Neuronal stem cell (in vitro differentiated cells): ENCODE data around the gene RPS24.
"Not testable (repeated sequence)": the region's sequence is repeated elsewhere in the genome, so short reads cannot be mapped to it uniquely, and the experiment has no call there.

Experiments
- DNase-seq: peaks from one replicate; pipeline ENCODE4 v3.0.0-alpha.2; 2013; ENCODE audit warnings: low spot score
- H2AFZ ChIP-seq: one replicate; pipeline ENCODE4 v1.6.1; 2013; ENCODE audit warnings: mild to moderate bottlenecking, low read length, inconsistent platforms
- H2AK5ac ChIP-seq: 2 replicates; pipeline ENCODE4 v1.6.1; 2013; ENCODE audit warnings: low read depth, mild to moderate bottlenecking, inconsistent platforms, low read length, moderate library complexity, mixed read lengths
- H2BK120ac ChIP-seq: 2 replicates; pipeline ENCODE4 v1.6.1; 2013; ENCODE audit warnings: low read depth, mild to moderate bottlenecking, inconsistent platforms, low read length, moderate library complexity, mixed read lengths
- H2BK12ac ChIP-seq: one replicate; pipeline ENCODE4 v1.6.1; 2013; ENCODE audit warnings: low read length, inconsistent platforms
- H2BK15ac ChIP-seq: 2 replicates; pipeline ENCODE4 v1.6.1; 2013; ENCODE audit warnings: mild to moderate bottlenecking, low read length, inconsistent platforms, mixed read lengths
- H2BK5ac ChIP-seq: one replicate; pipeline ENCODE4 v1.6.1; 2013; ENCODE audit warnings: inconsistent platforms, mild to moderate bottlenecking, low read length, moderate library complexity
- H3K14ac ChIP-seq: one replicate; pipeline ENCODE4 v1.6.1; 2013; ENCODE audit warnings: low read length, inconsistent platforms
- H3K18ac ChIP-seq: 2 replicates; pipeline ENCODE4 v1.6.1; 2013; ENCODE audit warnings: low read length, inconsistent platforms
- H3K23ac ChIP-seq: 2 replicates; pipeline ENCODE4 v1.6.1; 2013; ENCODE audit warnings: low read depth, mild to moderate bottlenecking, mixed read lengths, low read length, inconsistent platforms; ENCODE audit not compliant: poor library complexity
- H3K27ac ChIP-seq: replicated peaks from 3 replicates; pipeline ENCODE4 v1.5.1; 2013; ENCODE audit warnings: low read length, inconsistent platforms
- H3K27me3 ChIP-seq, 3 experiments: 2 replicates each; pipeline ENCODE4 v1.6.1; 2013; ENCODE audit warnings: low read length in 3 of 3, mild to moderate bottlenecking in 2 of 3, inconsistent platforms in 1 of 3, low read depth in 1 of 3, mixed read lengths in 1 of 3, moderate library complexity in 1 of 3; ENCODE audit not compliant: control insufficient read depth in 3 of 3, insufficient read depth in 3 of 3
- H3K36me3 ChIP-seq, 2 donors: replicated peaks in 1 of 2; 2 replicates each; pipeline ENCODE4 v1.6.1; 2013; ENCODE audit warnings: low read length in 2 of 2; ENCODE audit not compliant: control insufficient read depth in 2 of 2, insufficient read depth in 2 of 2
- H3K4ac ChIP-seq: 2 replicates; pipeline ENCODE4 v1.6.1; 2013; ENCODE audit warnings: inconsistent platforms, mild to moderate bottlenecking, low read length, moderate library complexity
- H3K4me1 ChIP-seq, 2 donors: 1 replicate in 1 of 2; 2 replicates in 1 of 2; pipeline ENCODE4 v1.6.1; 2013; ENCODE audit warnings: low read length in 2 of 2, low read depth in 1 of 2; ENCODE audit not compliant: control insufficient read depth in 2 of 2, insufficient read depth in 1 of 2
- H3K4me2 ChIP-seq: one replicate; pipeline ENCODE4 v1.6.1; 2013; ENCODE audit warnings: mild to moderate bottlenecking, low read length, inconsistent platforms; ENCODE audit not compliant: insufficient read depth, poor library complexity, severe bottlenecking
- H3K4me3 ChIP-seq, 2 donors: 2 replicates each; pipeline ENCODE4 v1.5.1; 2013; ENCODE audit warnings: low read length in 2 of 2, mild to moderate bottlenecking in 2 of 2, inconsistent platforms in 1 of 2, moderate library complexity in 1 of 2
- H3K79me1 ChIP-seq: one replicate; pipeline ENCODE4 v1.6.1; 2013; ENCODE audit warnings: low read depth, mild to moderate bottlenecking, inconsistent platforms, low read length, moderate library complexity
- H3K9ac ChIP-seq: one replicate; pipeline ENCODE4 v1.6.1; 2013; ENCODE audit warnings: mild to moderate bottlenecking, low read depth, low read length, inconsistent platforms; ENCODE audit not compliant: poor library complexity
- H3K9me3 ChIP-seq, 2 donors: replicated peaks in 1 of 2; 2 replicates each; pipeline versions ENCODE3 to v1.6.1; 2013; ENCODE audit warnings: low read length in 2 of 2, mild to moderate bottlenecking in 2 of 2, inconsistent platforms in 1 of 2, low read depth in 1 of 2, mixed read lengths in 1 of 2, moderate library complexity in 1 of 2; ENCODE audit not compliant: control insufficient read depth in 2 of 2, insufficient read depth in 1 of 2
- H4K8ac ChIP-seq: one replicate; pipeline ENCODE4 v1.6.1; 2013; ENCODE audit warnings: low read depth, mild to moderate bottlenecking, inconsistent platforms, low read length, moderate library complexity
- H4K91ac ChIP-seq: one replicate; pipeline ENCODE4 v1.6.1; 2013; ENCODE audit warnings: low read length, low read depth, mild to moderate bottlenecking, inconsistent platforms; ENCODE audit not compliant: poor library complexity
- WGBS, 2 donors: extraction: QIAGEN DNeasy Blood & Tissue Kit; methylation state at CpG; one replicate each; pipeline ENCODE4 v1.1.7; 2013; ENCODE audit warnings: missing lambda C conversion rate in 2 of 2, mixed read lengths in 1 of 2; ENCODE audit not compliant: insufficient read length in 2 of 2, insufficient replicate concordance in 1 of 2; ENCODE audit errors: extremely low coverage in 2 of 2; 5-methylcytosine and 5-hydroxymethylcytosine counted together

RPS24 gene

DNA sequence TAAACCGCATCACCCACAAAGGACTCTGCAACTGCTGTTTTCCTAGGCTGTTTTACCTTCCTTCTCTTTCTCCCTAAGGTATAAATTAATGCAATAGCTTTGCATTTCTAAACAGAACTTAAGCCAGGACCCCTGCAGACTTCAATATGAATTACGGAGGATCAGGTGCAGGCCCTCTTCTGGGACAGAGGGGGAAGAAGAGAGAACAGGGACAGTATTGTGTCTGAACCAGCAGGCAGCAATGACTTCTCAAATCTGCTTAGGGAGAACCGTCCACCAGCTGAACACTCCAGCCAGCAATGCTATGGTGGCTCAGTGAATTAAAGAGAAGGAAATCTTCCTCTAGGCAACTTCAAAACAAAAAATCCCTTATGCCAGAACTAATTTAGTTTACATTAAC is 40.0 kb upstream of the RPS24 start:
- DNase-seq = no peak
- Histone ChIP-seq H3K4me3 (no peak overlapping the region), H3K23ac (no peak overlapping the region), H3K4me1 (no peaks in the 10 kb centered on the region), H4K91ac (no peak overlapping the region), H2AFZ (no peak overlapping the region), H2BK15ac (no peak overlapping the region), H3K4me2 (no peak overlapping the region), H3K36me3 (peaks cover 20 to 58% of the 10 kb centered on the region in 2 donors), H2BK12ac (no peak overlapping the region), H3K27ac (no peak overlapping the region), H3K27me3 (no peaks in the 10 kb centered on the region), H2BK5ac (no peak overlapping the region), H2BK120ac (no peak overlapping the region), H3K4ac (no peak overlapping the region), H3K9ac (no peak overlapping the region), H3K9me3 (no peaks in the 10 kb centered on the region), H3K14ac (no peak overlapping the region), H2AK5ac (no peak overlapping the region), H4K8ac (no peak overlapping the region), H3K79me1 (no peaks in the 10 kb centered on the region), H3K18ac (no peak overlapping the region)
- WGBS, 2 donors = no CpG with 5 or more reads among the region's 3 CpGs

- not testable (repeated sequence) for H4K91ac ChIP-seq, H3K4ac ChIP-seq, H3K18ac ChIP-seq, DNase-seq, H3K14ac ChIP-seq, H2AFZ ChIP-seq, H2BK12ac ChIP-seq, H2BK5ac ChIP-seq, H3K79me1 ChIP-seq, H3K27me3 ChIP-seq, H3K4me2 ChIP-seq, H3K4me1 ChIP-seq, H3K9ac ChIP-seq, H2BK120ac ChIP-seq, H3K4me3 ChIP-seq, H2BK15ac ChIP-seq, H3K9me3 ChIP-seq, H4K8ac ChIP-seq, H3K23ac ChIP-seq, H3K27ac ChIP-seq, H2AK5ac ChIP-seq
- H3K36me3 ChIP-seq = peaks cover 24 to 55% of the 10 kb centered on the region in 2 donors
- WGBS, 2 donors = no CpG with 5 or more reads among the region's 5 CpGs
These were observed 34.9 kb upstream of the RPS24 start for GRCh38 chr10:77998780-77999179.

DNA sequence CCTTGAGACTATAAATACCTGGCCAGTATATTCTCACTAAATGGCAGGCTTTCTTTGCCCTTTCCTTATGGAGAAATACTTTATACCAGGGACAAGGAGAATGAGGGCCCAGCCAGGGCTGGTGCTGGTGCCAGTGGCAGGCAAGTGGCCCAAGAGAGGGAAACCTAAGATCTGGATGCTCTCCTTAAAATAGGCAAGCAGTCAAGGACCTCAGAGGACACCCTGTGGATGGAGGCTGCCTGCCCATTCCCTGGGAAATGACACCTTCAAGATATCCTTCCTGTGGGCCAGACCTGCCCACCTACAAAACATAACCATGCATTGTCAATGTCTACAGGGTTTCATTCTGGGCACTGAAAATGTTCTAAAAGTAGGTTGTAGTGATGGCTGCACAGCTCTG is 33.5 kb upstream of the RPS24 start:
- peaks cover 27 to 63% of the 10 kb centered on the region in 2 donors for H3K36me3 ChIP-seq
- H3K4me1 ChIP-seq = peaks cover 0 to 3% of the 10 kb centered on the region in 2 donors
- no peaks in the 10 kb centered on the region for H3K27me3 ChIP-seq
- H2BK5ac ChIP-seq = no peak overlapping the region
- H2AFZ ChIP-seq = no peak overlapping the region
- no peak overlapping the region for H3K4me2 ChIP-seq
- H3K79me1 ChIP-seq = no peaks in the 10 kb centered on the region
- H3K4ac ChIP-seq = no peak overlapping the region
- no peak overlapping the region for H3K4me3 ChIP-seq
- H3K9me3 ChIP-seq = no peaks in the 10 kb centered on the region
- no peak overlapping the region for H3K14ac ChIP-seq
- H3K18ac ChIP-seq = no peak overlapping the region
- no peak overlapping the region for H2BK15ac ChIP-seq
- no peak overlapping the region for H2BK12ac ChIP-seq
- no peak overlapping the region for H3K27ac ChIP-seq
- H2AK5ac ChIP-seq = no peak overlapping the region
- no peak overlapping the region for H3K9ac ChIP-seq
- H4K8ac ChIP-seq = no peak overlapping the region
- H4K91ac ChIP-seq = no peak overlapping the region
- no peak overlapping the region for H2BK120ac ChIP-seq
- H3K23ac ChIP-seq = no peak overlapping the region
- no peak for DNase-seq

DNA sequence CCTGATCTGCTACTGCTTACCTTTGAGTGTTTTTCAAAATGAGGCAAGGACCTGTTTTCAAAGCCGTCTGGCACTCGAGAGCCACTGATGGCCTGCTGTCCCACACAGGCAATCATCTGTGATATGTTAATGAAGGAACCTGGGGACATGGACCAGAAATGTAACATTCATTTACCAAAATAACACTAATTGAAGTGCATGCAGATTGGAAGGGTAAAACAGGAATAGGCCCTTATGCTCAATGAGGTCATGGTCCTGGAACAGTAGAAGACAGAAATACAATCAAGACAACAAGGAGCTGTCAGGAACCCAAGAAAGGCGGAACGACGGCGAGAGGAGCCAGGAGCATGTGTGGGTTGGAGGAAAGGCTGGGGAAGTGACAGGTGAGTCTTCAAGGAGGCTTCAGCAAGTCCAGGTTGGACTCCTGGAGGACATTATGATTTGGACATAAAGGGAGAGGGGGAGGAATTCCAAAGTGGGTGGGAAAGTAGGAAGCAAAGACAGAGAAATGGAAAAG is 32.6 kb upstream of the RPS24 start:
- H2AK5ac ChIP-seq = no peak overlapping the region
- no CpG with 5 or more reads among the region's 6 CpGs for whole genome bisulfite sequencing, 2 donors

More for the DNA sequence above, 32.6 kb upstream of the RPS24 start:
- no peak overlapping the region for H4K8ac ChIP-seq
- no peaks in the 10 kb centered on the region for H3K9me3 ChIP-seq
- H2BK15ac ChIP-seq = no peak overlapping the region
- H3K36me3 ChIP-seq = peaks cover 32 to 71% of the 10 kb centered on the region in 2 donors
- H2AFZ ChIP-seq = no peak overlapping the region
- no peak overlapping the region for H3K4ac ChIP-seq
- no peak overlapping the region for H3K4me3 ChIP-seq
- no peak for DNase-seq
- no peak overlapping the region for H3K4me2 ChIP-seq
- no peak overlapping the region for H3K9ac ChIP-seq
- no peak overlapping the region for H2BK5ac ChIP-seq
- no peaks in the 10 kb centered on the region for H3K79me1 ChIP-seq
- no peak overlapping the region for H3K23ac ChIP-seq
- no peak overlapping the region for H3K18ac ChIP-seq
- H2BK120ac ChIP-seq = no peak overlapping the region
- no peak overlapping the region for H4K91ac ChIP-seq
- H3K27me3 ChIP-seq = no peaks in the 10 kb centered on the region
- no peak overlapping the region for H2BK12ac ChIP-seq
- no peak overlapping the region for H3K14ac ChIP-seq
- H3K27ac ChIP-seq = no peak overlapping the region
- peaks cover 0 to 3% of the 10 kb centered on the region in 2 donors for H3K4me1 ChIP-seq
